ENCODE results near the gene PPP2R5C. TPM values are rescaled to one million over a fixed set of nuclear protein-coding genes. Genes with fewer than 3 reads are reported as not detected.

Gene PPP2R5C
- polyA plus RNA-seq, 4 donors: 59.6 to 90.8 (median 74.2) TPM

Other genes with a start within 250 kb of the PPP2R5C start
- gene DIO3, start 200.2 kb upstream of the PPP2R5C start, polyA plus RNA-seq: 10 to 100 TPM in 1 of 4 donors, 1 to 10 TPM in 1, not detected in 2; 2.0 to 16.6 TPM
- gene DYNC1H1, start 202.9 kb downstream of the PPP2R5C start, polyA plus RNA-seq: 100 to 1,000 TPM in 2 of 4 donors, 10 to 100 TPM in 2; 74.3 to 248 (median 116) TPM